ENCODE measurements around the gene NTSR1. TPM values are rescaled to one million over a fixed set of nuclear protein-coding genes. Genes with fewer than 3 reads are reported as not detected.

The NTSR1 gene
- total RNA-seq, 1 experiment from 2014 or later: 7.8 TPM

GRCh38 chr20:62671765-62672164, 36.9 kb upstream of the NTSR1 start:
- ATAC-seq (no peak), DNase-seq (no peak)
- peaks cover 15% of the 10 kb centered on the region; the same call in 1 of the 2 replicates for H3K4me1 ChIP-seq (ENCODE audit: insufficient read depth, low read length)
- no peak overlapping the region for H3K9ac ChIP-seq (ENCODE audit: low read length)
- H3K9me3 ChIP-seq (ENCODE audit: low read length): no peaks in the 10 kb centered on the region
- H4K20me1 ChIP-seq (ENCODE audit: low read length): no peaks in the 10 kb centered on the region
- no peaks in the 10 kb centered on the region for H3F3A ChIP-seq (ENCODE audit: low read length, unreplicated experiment)
- no peak overlapping the region for H3K4me2 ChIP-seq (ENCODE audit: low read length)
- TSS peak; percentile 2 for BruUV-seq (replicated peaks)
- TF ChIP-seq EZH2phosphoT487 (IDR thresholded peaks at IDR 0.05; ENCODE audit: borderline replicate concordance, low read length) (no peak), CTCF (conservative IDR thresholded peaks at IDR 0.05; ENCODE audit: low read depth, low read length) (no peak), EZH2 (IDR thresholded peaks at IDR 0.05; ENCODE audit: low read length, unreplicated experiment) (no peak)
- H3K36me3 ChIP-seq (ENCODE audit: low read depth, low read length): peaks cover 40% of the 10 kb centered on the region
- no peak overlapping the region for H3K4me3 ChIP-seq (ENCODE audit: low read length)
- H2AFZ ChIP-seq (ENCODE audit: low read length): no peak overlapping the region
- ChIA-PET POLR2A (ENCODE audit: unreplicated experiment) (no interaction called here), CTCF (no interaction called here)
- no peaks in the 10 kb centered on the region for H3K79me2 ChIP-seq (ENCODE audit: low read length)
- intact Hi-C loops (cut with micrococcal nuclease): no loop called here
- no peaks in the 10 kb centered on the region for H3K9me2 ChIP-seq (replicated peaks; ENCODE audit: low read length)
- H3K27me3 ChIP-seq (ENCODE audit: low read length): no peaks in the 10 kb centered on the region
- H3K27ac ChIP-seq (ENCODE audit: low read length): no peak overlapping the region

- Histone ChIP-seq H3K27me3 (ENCODE audit: low read length) (no peaks in the 10 kb centered on the region), H3K9me3 (ENCODE audit: low read length) (no peaks in the 10 kb centered on the region), H3K4me1 (ENCODE audit: insufficient read depth, low read length) (peaks cover 8% of the 10 kb centered on the region; the same call in 1 of the 2 replicates), H2AFZ (ENCODE audit: low read length) (no peak overlapping the region), H3K4me3 (ENCODE audit: low read length) (no peak overlapping the region), H3K36me3 (ENCODE audit: low read depth, low read length) (peaks cover 20% of the 10 kb centered on the region), H3K4me2 (ENCODE audit: low read length) (no peak overlapping the region), H3K79me2 (ENCODE audit: low read length) (no peaks in the 10 kb centered on the region), H3F3A (ENCODE audit: low read length, unreplicated experiment) (no peaks in the 10 kb centered on the region), H3K27ac (ENCODE audit: low read length) (no peak overlapping the region), H4K20me1 (ENCODE audit: low read length) (no peaks in the 10 kb centered on the region), H3K9me2 (replicated peaks; ENCODE audit: low read length) (no peaks in the 10 kb centered on the region), H3K9ac (ENCODE audit: low read length) (no peak overlapping the region)
- no TSS peak for BruUV-seq (replicated peaks)
- DNase-seq (no peak), ATAC-seq (peak; percentile 19)
- TF ChIP-seq EZH2 (IDR thresholded peaks at IDR 0.05; ENCODE audit: low read length, unreplicated experiment) (no peak), CTCF (conservative IDR thresholded peaks at IDR 0.05; ENCODE audit: low read depth, low read length) (no peak), EZH2phosphoT487 (IDR thresholded peaks at IDR 0.05; ENCODE audit: borderline replicate concordance, low read length) (no peak)
- intact Hi-C loops (cut with micrococcal nuclease): no loop called here
- ChIA-PET POLR2A (ENCODE audit: unreplicated experiment) (no interaction called here), CTCF (no interaction called here)
These were observed 34.3 kb upstream of the NTSR1 start for GRCh38 chr20:62674370-62674769.

- H2AFZ ChIP-seq (ENCODE audit: low read length): no peak overlapping the region
- intact Hi-C loops (cut with micrococcal nuclease): no loop called here
- POLR2A ChIA-PET (ENCODE audit: unreplicated experiment): no interaction called here
These were observed 33.3 kb upstream of the NTSR1 start for GRCh38 chr20:62675156-62675876.

More at GRCh38 chr20:62675156-62675876, 33.3 kb upstream of the NTSR1 start:
- DNase-seq: peak; percentile 36
- CTCF ChIA-PET: interaction anchor here (0.6 kb wide), 1 partner anchor 50 kb away, joined by 4 read pairs; no protein-coding TSS in a partner anchor
- H3K9me2 ChIP-seq (replicated peaks; ENCODE audit: low read length): no peaks in the 10 kb centered on the region
- peaks cover 11% of the 10 kb centered on the region; the same call in 1 of the 2 replicates for H3K36me3 ChIP-seq (ENCODE audit: low read depth, low read length)
- H3K27me3 ChIP-seq (ENCODE audit: low read length): no peaks in the 10 kb centered on the region
- ATAC-seq: peak; percentile 27
- no peak overlapping the region for H3K4me2 ChIP-seq (ENCODE audit: low read length)
- no peaks in the 10 kb centered on the region for H3F3A ChIP-seq (ENCODE audit: low read length, unreplicated experiment)
- no peaks in the 10 kb centered on the region for H3K9me3 ChIP-seq (ENCODE audit: low read length)
- no TSS peak for BruUV-seq (replicated peaks)
- H3K27ac ChIP-seq (ENCODE audit: low read length): no peak overlapping the region
- H3K9ac ChIP-seq (ENCODE audit: low read length): no peak overlapping the region
- H3K4me1 ChIP-seq (ENCODE audit: insufficient read depth, low read length): peaks cover 8% of the 10 kb centered on the region; the same call in 1 of the 2 replicates
- TF ChIP-seq EZH2phosphoT487 (IDR thresholded peaks at IDR 0.05; ENCODE audit: borderline replicate concordance, low read length) (no peak), EZH2 (IDR thresholded peaks at IDR 0.05; ENCODE audit: low read length, unreplicated experiment) (no peak), CTCF (conservative IDR thresholded peaks at IDR 0.05; ENCODE audit: low read depth, low read length) (no peak)
- no peak overlapping the region for H3K4me3 ChIP-seq (ENCODE audit: low read length)
- no peaks in the 10 kb centered on the region for H4K20me1 ChIP-seq (ENCODE audit: low read length)
- H3K79me2 ChIP-seq (ENCODE audit: low read length): no peaks in the 10 kb centered on the region
